BE2C (cell line): ENCODE data around the gene HDX.

ENCODE experiments used
- DNase-seq: peaks from one replicate; pipeline ENCODE4 v3.0.0-alpha.2; 2020
- H3K27me3 ChIP-seq: fragments of 250-450 bp; sonication (Bioruptor Pico); 2 replicates; pipeline ENCODE4 v1.5.1; 2020; ENCODE audit warnings: mild to moderate bottlenecking
- H3K36me3 ChIP-seq: fragments of 250-450 bp; sonication (Bioruptor Pico); 2 replicates; pipeline ENCODE4 v1.5.1; 2020; ENCODE audit warnings: mild to moderate bottlenecking
- H3K4me1 ChIP-seq: fragments of 250-450 bp; sonication (Bioruptor Pico); 2 replicates; pipeline ENCODE4 v1.5.1; 2020
- H3K4me3 ChIP-seq: 2 replicates; pipeline ENCODE4 v1.5.1; 2011; ENCODE audit warnings: low read depth, low read length
- H3K9me3 ChIP-seq: fragments of 250-450 bp; sonication (Bioruptor Pico); 2 replicates; pipeline ENCODE4 v1.5.1; 2020
- CTCF ChIP-seq: IDR thresholded peaks from 2 replicates; pipeline ENCODE4 v1.5.1; 2012; ENCODE audit warnings: mild to moderate bottlenecking, low read depth, low read length

The HDX gene

DNA sequence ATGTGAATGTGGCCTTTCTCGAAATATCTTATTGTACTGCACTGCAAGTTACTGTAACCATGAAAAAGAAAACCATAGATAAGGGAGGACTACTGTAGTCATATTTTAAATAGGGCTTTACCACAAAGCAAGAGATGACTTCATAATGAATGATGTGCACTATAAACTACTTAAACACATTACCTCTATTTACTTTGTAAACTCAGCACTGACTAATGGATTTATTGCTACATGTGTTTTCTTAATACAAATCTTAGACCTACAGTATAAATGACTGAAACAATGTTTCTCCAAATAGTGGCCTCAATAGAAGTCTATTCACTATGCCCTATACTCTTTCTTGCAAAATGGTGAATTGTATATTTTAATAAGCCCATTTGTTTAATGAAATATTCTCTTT, 61.1 kb downstream of the HDX start:
- H3K36me3 ChIP-seq, result no peaks in the 10 kb centered on the region
- no peak for DNase-seq
- no peaks in the 10 kb centered on the region for H3K27me3 ChIP-seq
- H3K4me3 ChIP-seq, result no peak overlapping the region
- no peak for TF ChIP-seq CTCF
- no peaks in the 10 kb centered on the region for H3K4me1 ChIP-seq
- no peaks in the 10 kb centered on the region for H3K9me3 ChIP-seq

- Histone ChIP-seq H3K9me3 (no peaks in the 10 kb centered on the region), H3K4me3 (no peak overlapping the region), H3K27me3 (no peaks in the 10 kb centered on the region), H3K36me3 (no peaks in the 10 kb centered on the region), H3K4me1 (no peaks in the 10 kb centered on the region)
- no peak for TF ChIP-seq CTCF
- DNase-seq, result no peak
Observed at GRCh38 chrX:84415140-84415539, 87.1 kb downstream of the HDX start.

GRCh38 chrX:84363663-84364062, 138.6 kb downstream of the HDX start:
- no peak for TF ChIP-seq CTCF
- peak overlapping the region; percentile 29; the same call in 1 of the 2 replicates for H3K4me3 ChIP-seq
- no peaks in the 10 kb centered on the region for H3K9me3 ChIP-seq
- no peaks in the 10 kb centered on the region for H3K4me1 ChIP-seq
- H3K27me3 ChIP-seq, result no peaks in the 10 kb centered on the region
- H3K36me3 ChIP-seq, result no peaks in the 10 kb centered on the region
- DNase-seq, result no peak

DNA sequence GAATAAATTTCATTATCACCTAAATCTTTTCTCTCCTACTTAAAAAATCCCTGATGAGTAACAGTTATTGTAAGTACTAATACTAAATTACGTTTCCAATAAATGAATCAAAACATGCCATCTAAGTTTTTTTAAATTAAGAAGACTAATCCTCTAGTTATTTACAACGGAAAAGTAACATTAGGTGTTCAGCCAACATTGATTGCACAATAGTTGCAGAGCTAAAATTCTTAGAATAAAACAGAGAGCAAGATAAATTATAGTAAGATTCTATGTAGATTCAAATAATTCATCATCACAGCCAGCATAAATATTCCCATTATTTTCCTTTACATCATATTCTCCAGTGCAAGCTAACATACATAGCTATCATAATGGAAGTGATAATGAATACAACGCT, 139.2 kb downstream of the HDX start:
- H3K27me3 ChIP-seq, result no peaks in the 10 kb centered on the region
- no peak for DNase-seq
- no peak for TF ChIP-seq CTCF
- H3K4me1 ChIP-seq, result no peaks in the 10 kb centered on the region
- no peaks in the 10 kb centered on the region for H3K9me3 ChIP-seq
- H3K4me3 ChIP-seq, result no peak overlapping the region
- no peaks in the 10 kb centered on the region for H3K36me3 ChIP-seq

DNA sequence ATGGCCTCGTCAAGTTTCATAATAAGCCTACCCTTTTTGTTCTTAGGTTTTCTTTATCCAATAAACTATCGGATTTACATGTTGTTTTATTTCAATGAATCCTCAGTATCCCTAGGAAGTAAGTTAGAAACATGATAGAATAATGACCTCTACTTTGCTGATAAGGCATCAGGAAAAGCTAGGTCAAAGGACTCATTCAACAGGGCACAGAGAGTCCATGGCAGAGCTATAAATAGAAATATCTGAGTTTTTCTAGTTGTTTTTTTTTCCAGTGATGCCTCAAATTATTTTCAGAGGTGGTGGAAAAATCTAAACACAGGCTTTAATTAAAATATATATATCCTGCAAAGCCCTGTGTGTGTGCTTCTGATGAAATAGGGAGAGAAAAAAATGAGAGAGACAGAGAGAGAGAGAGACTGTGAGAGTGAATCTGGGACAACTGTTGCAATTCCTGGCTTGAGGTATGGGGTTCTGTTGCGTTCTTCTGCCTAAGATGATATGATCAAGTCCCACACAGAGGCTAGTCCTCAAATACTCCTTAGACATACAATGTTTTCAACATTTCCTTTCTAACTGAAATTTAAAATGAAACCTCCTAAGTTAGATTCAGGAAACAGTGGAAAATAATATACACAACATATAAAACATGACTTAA, 139.9 kb downstream of the HDX start:
- Histone ChIP-seq H3K27me3 (no peaks in the 10 kb centered on the region), H3K9me3 (no peaks in the 10 kb centered on the region), H3K36me3 (no peaks in the 10 kb centered on the region), H3K4me3 (no peak overlapping the region), H3K4me1 (no peaks in the 10 kb centered on the region)
- no peak for DNase-seq
- no peak for TF ChIP-seq CTCF

DNA sequence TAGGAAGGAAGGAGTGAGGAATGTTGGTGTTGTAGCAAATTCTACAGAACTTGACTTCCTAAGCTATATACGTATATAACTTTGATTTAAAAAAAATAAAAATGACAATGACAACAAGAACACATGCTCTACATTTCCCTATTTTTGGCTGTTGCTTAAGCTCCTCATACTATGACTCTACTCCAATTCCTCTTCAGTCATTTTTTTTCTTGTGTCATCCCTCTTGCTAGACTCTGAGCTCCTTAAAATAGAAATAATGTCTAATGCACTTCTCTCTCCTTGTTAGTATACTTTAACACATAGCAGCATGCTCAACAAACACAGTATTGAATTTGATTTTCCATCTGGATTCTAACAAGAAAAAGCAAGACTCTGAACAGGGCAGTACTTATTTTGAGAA, 144.0 kb downstream of the HDX start:
- TF ChIP-seq CTCF, result no peak

More for the DNA sequence above, 144.0 kb downstream of the HDX start:
- DNase-seq, result no peak
- no peaks in the 10 kb centered on the region for H3K4me1 ChIP-seq
- H3K27me3 ChIP-seq, result no peaks in the 10 kb centered on the region
- H3K4me3 ChIP-seq, result no peak overlapping the region
- H3K9me3 ChIP-seq, result no peaks in the 10 kb centered on the region
- H3K36me3 ChIP-seq, result no peaks in the 10 kb centered on the region
